ENCODE results near the gene DCC. TPM values are rescaled to one million over a fixed set of nuclear protein-coding genes. Genes with fewer than 3 reads are reported as not detected.
A peak's percentile ranks its signal among the peaks of the same experiment; 100 is the strongest.

DCC gene
- total RNA-seq, 2 donors from 2014 or later, result 0.18 to 0.34 TPM

GRCh38 chr18:52907543-52908308 lies 567.7 kb downstream of the DCC start:
- ATAC-seq (no peak), DNase-seq (no peak)
- intact Hi-C loops (cut with DNase I, micrococcal nuclease), result loop anchor here in 1 of 2 donors (10.0 kb wide), 1 partner anchor 193 kb away; no protein-coding TSS in a partner anchor

- ATAC-seq, result peak; percentile 58
- intact Hi-C loops (cut with DNase I, micrococcal nuclease), result no loop called here
Measured at GRCh38 chr18:52914148-52914547, 574.2 kb downstream of the DCC start.

GRCh38 chr18:52920665-52921064 lies 580.7 kb downstream of the DCC start:
- no peak for DNase-seq
- peak; percentile 96 for ATAC-seq
- intact Hi-C loops (cut with DNase I, micrococcal nuclease), result no loop called here

More at GRCh38 chr18:52914148-52914547, 574.2 kb downstream of the DCC start:
- no peak for DNase-seq

- DNase-seq (no peak), ATAC-seq (no peak)
- intact Hi-C loops (cut with DNase I, micrococcal nuclease), result no loop called here
Measured at GRCh38 chr18:52933356-52933755, 593.4 kb downstream of the DCC start.

GRCh38 chr18:52936931-52937330 lies 596.9 kb downstream of the DCC start:
- intact Hi-C loops (cut with DNase I, micrococcal nuclease), result no loop called here
- ATAC-seq, result peak; percentile 55
- no peak for DNase-seq

- intact Hi-C loops (cut with DNase I, micrococcal nuclease), result no loop called here
- no peak for ATAC-seq
- DNase-seq, result no peak
Measured at GRCh38 chr18:52937840-52938239, 597.8 kb downstream of the DCC start.

- ATAC-seq (no peak), DNase-seq (no peak)
- intact Hi-C loops (cut with DNase I, micrococcal nuclease), result no loop called here
Measured at GRCh38 chr18:52945552-52945951, 605.6 kb downstream of the DCC start.

GRCh38 chr18:52948868-52949444 lies 609.0 kb downstream of the DCC start:
- ATAC-seq (no peak), DNase-seq (no peak)
- intact Hi-C loops (cut with DNase I, micrococcal nuclease), result no loop called here

- no peak for DNase-seq
- intact Hi-C loops (cut with DNase I, micrococcal nuclease), result no loop called here
- ATAC-seq, result no peak
Measured at GRCh38 chr18:52950155-52950554, 610.2 kb downstream of the DCC start.

- intact Hi-C loops (cut with DNase I, micrococcal nuclease), result no loop called here
- ATAC-seq (no peak), DNase-seq (no peak)
Measured at GRCh38 chr18:52953387-52953786, 613.4 kb downstream of the DCC start.

- intact Hi-C loops (cut with DNase I, micrococcal nuclease), result no loop called here
- ATAC-seq (no peak), DNase-seq (no peak)
Measured at GRCh38 chr18:52963481-52963880, 623.5 kb downstream of the DCC start.

GRCh38 chr18:52970686-52971085 lies 630.7 kb downstream of the DCC start:
- intact Hi-C loops (cut with DNase I, micrococcal nuclease), result no loop called here
- ATAC-seq, result no peak
- no peak for DNase-seq

GRCh38 chr18:52971097-52971496 lies 631.1 kb downstream of the DCC start:
- ATAC-seq (no peak), DNase-seq (no peak)
- intact Hi-C loops (cut with DNase I, micrococcal nuclease), result no loop called here

GRCh38 chr18:52979892-52980291 lies 639.9 kb downstream of the DCC start:
- DNase-seq, result no peak
- intact Hi-C loops (cut with DNase I, micrococcal nuclease), result no loop called here
- ATAC-seq, result no peak

GRCh38 chr18:52991246-52991645 lies 651.2 kb downstream of the DCC start:
- DNase-seq (no peak), ATAC-seq (no peak)
- intact Hi-C loops (cut with DNase I, micrococcal nuclease), result no loop called here

- DNase-seq, result no peak
Measured at GRCh38 chr18:52992041-52992440, 652.0 kb downstream of the DCC start.

GRCh38 chr18:52995875-52996274 lies 655.9 kb downstream of the DCC start:
- no peak for ATAC-seq
- no peak for DNase-seq
- intact Hi-C loops (cut with DNase I, micrococcal nuclease), result no loop called here

More at GRCh38 chr18:52992041-52992440, 652.0 kb downstream of the DCC start:
- ATAC-seq, result no peak
- intact Hi-C loops (cut with DNase I, micrococcal nuclease), result no loop called here

- ATAC-seq (no peak), DNase-seq (no peak)
- intact Hi-C loops (cut with DNase I, micrococcal nuclease), result no loop called here
Measured at GRCh38 chr18:52999633-53000032, 659.6 kb downstream of the DCC start.

- DNase-seq (no peak), ATAC-seq (peak; percentile 45)
- intact Hi-C loops (cut with DNase I, micrococcal nuclease), result no loop called here
Measured at GRCh38 chr18:53004798-53005197, 664.8 kb downstream of the DCC start.

- DNase-seq, result no peak
- intact Hi-C loops (cut with DNase I, micrococcal nuclease), result no loop called here
- no peak for ATAC-seq
Measured at GRCh38 chr18:53018791-53019190, 678.8 kb downstream of the DCC start.

GRCh38 chr18:53025247-53025646 lies 685.2 kb downstream of the DCC start:
- ATAC-seq (peak; percentile 89), DNase-seq (no peak)
- intact Hi-C loops (cut with DNase I, micrococcal nuclease), result no loop called here
